GM19397 (cell line): Measurements from ENCODE around the gene MALRD1.

ENCODE experiments used
- ATAC-seq: cut with Tn5 transposase; IDR thresholded peaks from one replicate; pipeline ENCODE4 v1.9.1; 2021; ENCODE audit warnings: mild to moderate bottlenecking, moderate library complexity; ENCODE audit not compliant: unreplicated experiment

The MALRD1 gene

GRCh38 chr10:19333631-19334030, 285.0 kb downstream of the MALRD1 start:
- ATAC-seq = no peak

GRCh38 chr10:19347621-19348020, 299.0 kb downstream of the MALRD1 start:
- no peak for ATAC-seq

- no peak for ATAC-seq
These were observed 318.6 kb downstream of the MALRD1 start for GRCh38 chr10:19367176-19367575.

GRCh38 chr10:19373988-19374387, 325.4 kb downstream of the MALRD1 start:
- no peak for ATAC-seq

GRCh38 chr10:19385846-19386450, 337.3 kb downstream of the MALRD1 start:
- ATAC-seq = no peak

GRCh38 chr10:19408924-19409323, 360.3 kb downstream of the MALRD1 start:
- no peak for ATAC-seq

- no peak for ATAC-seq
These were observed 362.5 kb downstream of the MALRD1 start for GRCh38 chr10:19411119-19411518.

GRCh38 chr10:19412531-19412930, 363.9 kb downstream of the MALRD1 start:
- ATAC-seq = no peak

GRCh38 chr10:19416164-19416563, 367.6 kb downstream of the MALRD1 start:
- ATAC-seq = no peak

- ATAC-seq = no peak
These were observed 369.1 kb downstream of the MALRD1 start for GRCh38 chr10:19417740-19418139.

GRCh38 chr10:19421674-19422073, 373.1 kb downstream of the MALRD1 start:
- ATAC-seq = no peak

- ATAC-seq = no peak
These were observed 377.4 kb downstream of the MALRD1 start for GRCh38 chr10:19426034-19426433.

GRCh38 chr10:19431622-19432351, 383.2 kb downstream of the MALRD1 start:
- no peak for ATAC-seq

- no peak for ATAC-seq
These were observed 401.3 kb downstream of the MALRD1 start for GRCh38 chr10:19449860-19450259.

- ATAC-seq = no peak
These were observed 402.8 kb downstream of the MALRD1 start for GRCh38 chr10:19451356-19451755.

- ATAC-seq = no peak
These were observed 403.3 kb downstream of the MALRD1 start for GRCh38 chr10:19451937-19452336.

GRCh38 chr10:19453967-19454366, 405.4 kb downstream of the MALRD1 start:
- ATAC-seq = no peak

GRCh38 chr10:19461588-19461987, 413.0 kb downstream of the MALRD1 start:
- ATAC-seq = no peak

- no peak for ATAC-seq
These were observed 418.1 kb downstream of the MALRD1 start for GRCh38 chr10:19466709-19467108.

GRCh38 chr10:19468413-19468812, 419.8 kb downstream of the MALRD1 start:
- ATAC-seq = no peak

- no peak for ATAC-seq
These were observed 420.9 kb downstream of the MALRD1 start for GRCh38 chr10:19469521-19469920.

GRCh38 chr10:19479854-19480253, 431.3 kb downstream of the MALRD1 start:
- ATAC-seq = no peak

- ATAC-seq = no peak
These were observed 431.8 kb downstream of the MALRD1 start for GRCh38 chr10:19480353-19480752.
